ENCODE measurements around the gene GEMIN4.

DNA sequence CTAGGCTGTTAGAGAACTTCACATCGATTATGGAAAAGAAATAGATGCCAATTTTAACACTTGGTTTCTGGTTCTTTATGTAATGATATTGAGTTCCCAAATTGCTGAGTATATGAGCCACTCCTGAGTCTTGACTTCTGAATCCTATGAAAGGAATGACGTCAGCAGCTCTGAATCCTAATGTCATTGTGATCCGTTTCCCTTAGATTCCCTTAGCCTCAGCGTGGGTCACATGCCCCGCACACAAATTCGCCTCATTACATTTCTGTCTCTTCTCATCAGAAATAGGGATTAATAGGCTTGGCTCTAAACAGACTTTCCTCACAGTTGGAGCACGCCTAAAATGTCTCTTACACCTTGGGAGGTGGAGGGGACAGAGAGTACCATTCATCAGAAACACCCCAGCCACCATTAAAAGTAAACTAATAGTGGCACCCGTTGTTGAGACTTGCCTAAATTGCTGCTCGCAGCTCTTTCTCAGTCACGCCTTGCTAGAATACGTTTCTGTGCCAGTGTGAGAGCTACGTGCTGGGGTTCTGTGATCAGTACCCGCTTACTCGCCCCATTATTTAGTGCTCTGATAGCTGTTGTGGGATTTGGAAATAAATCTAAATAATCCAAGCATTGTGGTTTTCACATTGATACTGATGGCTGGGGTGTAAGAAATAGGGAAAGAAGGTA, 37.2 kb upstream of the GEMIN4 start:
- TF ChIP-seq, protein P1, sequence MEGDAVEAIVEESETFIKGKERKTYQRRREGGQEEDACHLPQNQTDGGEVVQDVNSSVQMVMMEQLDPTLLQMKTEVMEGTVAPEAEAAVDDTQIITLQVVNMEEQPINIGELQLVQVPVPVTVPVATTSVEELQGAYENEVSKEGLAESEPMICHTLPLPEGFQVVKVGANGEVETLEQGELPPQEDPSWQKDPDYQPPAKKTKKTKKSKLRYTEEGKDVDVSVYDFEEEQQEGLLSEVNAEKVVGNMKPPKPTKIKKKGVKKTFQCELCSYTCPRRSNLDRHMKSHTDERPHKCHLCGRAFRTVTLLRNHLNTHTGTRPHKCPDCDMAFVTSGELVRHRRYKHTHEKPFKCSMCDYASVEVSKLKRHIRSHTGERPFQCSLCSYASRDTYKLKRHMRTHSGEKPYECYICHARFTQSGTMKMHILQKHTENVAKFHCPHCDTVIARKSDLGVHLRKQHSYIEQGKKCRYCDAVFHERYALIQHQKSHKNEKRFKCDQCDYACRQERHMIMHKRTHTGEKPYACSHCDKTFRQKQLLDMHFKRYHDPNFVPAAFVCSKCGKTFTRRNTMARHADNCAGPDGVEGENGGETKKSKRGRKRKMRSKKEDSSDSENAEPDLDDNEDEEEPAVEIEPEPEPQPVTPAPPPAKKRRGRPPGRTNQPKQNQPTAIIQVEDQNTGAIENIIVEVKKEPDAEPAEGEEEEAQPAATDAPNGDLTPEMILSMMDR (IDR thresholded peaks at IDR 0.05): no peak
- TF ChIP-seq, protein P2, sequence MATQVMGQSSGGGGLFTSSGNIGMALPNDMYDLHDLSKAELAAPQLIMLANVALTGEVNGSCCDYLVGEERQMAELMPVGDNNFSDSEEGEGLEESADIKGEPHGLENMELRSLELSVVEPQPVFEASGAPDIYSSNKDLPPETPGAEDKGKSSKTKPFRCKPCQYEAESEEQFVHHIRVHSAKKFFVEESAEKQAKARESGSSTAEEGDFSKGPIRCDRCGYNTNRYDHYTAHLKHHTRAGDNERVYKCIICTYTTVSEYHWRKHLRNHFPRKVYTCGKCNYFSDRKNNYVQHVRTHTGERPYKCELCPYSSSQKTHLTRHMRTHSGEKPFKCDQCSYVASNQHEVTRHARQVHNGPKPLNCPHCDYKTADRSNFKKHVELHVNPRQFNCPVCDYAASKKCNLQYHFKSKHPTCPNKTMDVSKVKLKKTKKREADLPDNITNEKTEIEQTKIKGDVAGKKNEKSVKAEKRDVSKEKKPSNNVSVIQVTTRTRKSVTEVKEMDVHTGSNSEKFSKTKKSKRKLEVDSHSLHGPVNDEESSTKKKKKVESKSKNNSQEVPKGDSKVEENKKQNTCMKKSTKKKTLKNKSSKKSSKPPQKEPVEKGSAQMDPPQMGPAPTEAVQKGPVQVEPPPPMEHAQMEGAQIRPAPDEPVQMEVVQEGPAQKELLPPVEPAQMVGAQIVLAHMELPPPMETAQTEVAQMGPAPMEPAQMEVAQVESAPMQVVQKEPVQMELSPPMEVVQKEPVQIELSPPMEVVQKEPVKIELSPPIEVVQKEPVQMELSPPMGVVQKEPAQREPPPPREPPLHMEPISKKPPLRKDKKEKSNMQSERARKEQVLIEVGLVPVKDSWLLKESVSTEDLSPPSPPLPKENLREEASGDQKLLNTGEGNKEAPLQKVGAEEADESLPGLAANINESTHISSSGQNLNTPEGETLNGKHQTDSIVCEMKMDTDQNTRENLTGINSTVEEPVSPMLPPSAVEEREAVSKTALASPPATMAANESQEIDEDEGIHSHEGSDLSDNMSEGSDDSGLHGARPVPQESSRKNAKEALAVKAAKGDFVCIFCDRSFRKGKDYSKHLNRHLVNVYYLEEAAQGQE (IDR thresholded peaks at IDR 0.05): no peak
- no peak for TF ChIP-seq KDM1A (IDR thresholded peaks at IDR 0.05; ENCODE audit: low read depth)
- TF ChIP-seq RCOR1 (IDR thresholded peaks at IDR 0.05; ENCODE audit: low read depth, low read length): no peak
- TF ChIP-seq, protein P3, sequence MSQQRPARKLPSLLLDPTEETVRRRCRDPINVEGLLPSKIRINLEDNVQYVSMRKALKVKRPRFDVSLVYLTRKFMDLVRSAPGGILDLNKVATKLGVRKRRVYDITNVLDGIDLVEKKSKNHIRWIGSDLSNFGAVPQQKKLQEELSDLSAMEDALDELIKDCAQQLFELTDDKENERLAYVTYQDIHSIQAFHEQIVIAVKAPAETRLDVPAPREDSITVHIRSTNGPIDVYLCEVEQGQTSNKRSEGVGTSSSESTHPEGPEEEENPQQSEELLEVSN (IDR thresholded peaks at IDR 0.05; ENCODE audit: borderline replicate concordance, low read depth): no peak
- TF ChIP-seq NFE2L2 (conservative IDR thresholded peaks at IDR 0.05; ENCODE audit: low read length): no peak
